ENCODE results near the gene CDC14A. TPM values are rescaled to one million over a fixed set of nuclear protein-coding genes. Genes with fewer than 3 reads are reported as not detected.

CDC14A gene
- total and polyA plus RNA-seq, 12 donors, result 1.4 to 4.0 (median 3.1) TPM

DNA sequence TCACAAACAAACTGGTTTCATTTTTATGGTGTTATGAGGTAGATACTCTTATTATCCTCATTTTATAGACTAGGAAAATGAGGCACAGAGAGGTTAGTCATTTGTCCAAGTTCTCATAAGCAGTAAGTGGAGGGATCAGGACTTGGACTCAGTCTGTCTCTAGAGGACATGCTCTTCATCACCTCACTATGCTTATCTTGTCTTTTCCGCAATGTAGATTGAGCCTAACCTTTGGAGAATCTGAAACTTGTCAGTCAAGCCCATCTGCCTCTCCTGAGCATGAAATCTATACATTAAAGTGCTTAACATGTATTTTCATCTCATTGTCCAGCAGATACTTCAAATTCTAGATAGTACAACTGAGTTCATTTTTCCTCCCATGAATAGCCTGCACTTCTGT is 11.8 kb upstream of the CDC14A start:
- no peak overlapping the region for H3K27ac ChIP-seq
- no peaks in the 10 kb centered on the region for H3K9me3 ChIP-seq
- H3K36me3 ChIP-seq, result no peaks in the 10 kb centered on the region
- WGBS, 2 donors, result 75 to 80% methylated on average over 1 of the region's 1 CpG
- intact Hi-C loops (cut with DNase I), result loop anchor here in 1 of 10 donors (10.0 kb wide), 1 partner anchor 114 kb away; no protein-coding TSS in a partner anchor
- no peaks in the 10 kb centered on the region for H3K4me1 ChIP-seq
- no peak for DNase-seq
- ATAC-seq, result no peak
- no peak overlapping the region for H3K4me3 ChIP-seq
- peaks cover 0 to 5% (median 0%) of the 10 kb centered on the region in 7 donors for H3K27me3 ChIP-seq
- TF ChIP-seq, protein P1, sequence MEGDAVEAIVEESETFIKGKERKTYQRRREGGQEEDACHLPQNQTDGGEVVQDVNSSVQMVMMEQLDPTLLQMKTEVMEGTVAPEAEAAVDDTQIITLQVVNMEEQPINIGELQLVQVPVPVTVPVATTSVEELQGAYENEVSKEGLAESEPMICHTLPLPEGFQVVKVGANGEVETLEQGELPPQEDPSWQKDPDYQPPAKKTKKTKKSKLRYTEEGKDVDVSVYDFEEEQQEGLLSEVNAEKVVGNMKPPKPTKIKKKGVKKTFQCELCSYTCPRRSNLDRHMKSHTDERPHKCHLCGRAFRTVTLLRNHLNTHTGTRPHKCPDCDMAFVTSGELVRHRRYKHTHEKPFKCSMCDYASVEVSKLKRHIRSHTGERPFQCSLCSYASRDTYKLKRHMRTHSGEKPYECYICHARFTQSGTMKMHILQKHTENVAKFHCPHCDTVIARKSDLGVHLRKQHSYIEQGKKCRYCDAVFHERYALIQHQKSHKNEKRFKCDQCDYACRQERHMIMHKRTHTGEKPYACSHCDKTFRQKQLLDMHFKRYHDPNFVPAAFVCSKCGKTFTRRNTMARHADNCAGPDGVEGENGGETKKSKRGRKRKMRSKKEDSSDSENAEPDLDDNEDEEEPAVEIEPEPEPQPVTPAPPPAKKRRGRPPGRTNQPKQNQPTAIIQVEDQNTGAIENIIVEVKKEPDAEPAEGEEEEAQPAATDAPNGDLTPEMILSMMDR (IDR thresholded peaks at IDR 0.05), result no peak

DNA sequence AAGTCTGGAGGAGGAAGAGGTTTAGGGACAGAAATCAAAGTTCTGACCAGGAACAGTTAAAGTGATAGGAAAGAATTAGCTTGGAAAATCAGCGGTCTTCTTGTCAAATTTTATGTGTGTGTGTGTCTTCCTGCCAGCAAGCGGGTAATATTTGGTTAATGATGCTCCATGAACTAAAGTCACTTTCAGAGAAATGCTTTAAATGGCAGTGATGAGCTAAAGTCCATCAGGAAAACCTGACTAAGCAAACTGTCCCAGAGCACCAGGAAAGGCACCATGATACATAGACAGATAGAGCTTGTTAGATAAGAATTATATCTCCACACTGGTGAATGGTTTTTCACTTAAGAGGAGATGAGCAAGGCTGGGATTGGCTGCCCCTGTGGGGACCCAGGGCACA is 10.0 kb upstream of the CDC14A start:
- Histone ChIP-seq H3K4me1 (no peaks in the 10 kb centered on the region), H3K27me3 (no peaks in the 10 kb centered on the region), H3K36me3 (no peaks in the 10 kb centered on the region), H3K4me3 (no peak overlapping the region), H3K9me3 (no peaks in the 10 kb centered on the region), H3K27ac (no peak overlapping the region)
- DNase-seq (no peak), ATAC-seq (no peak)
- intact Hi-C loops (cut with DNase I), result loop anchor here in 1 of 10 donors (10.0 kb wide), 1 partner anchor 112 kb away; no protein-coding TSS in a partner anchor
- TF ChIP-seq, protein P1 (IDR thresholded peaks at IDR 0.05), result no peak
- 92 to 97% methylated on average over 2 of the region's 2 CpGs for WGBS, 2 donors

DNA sequence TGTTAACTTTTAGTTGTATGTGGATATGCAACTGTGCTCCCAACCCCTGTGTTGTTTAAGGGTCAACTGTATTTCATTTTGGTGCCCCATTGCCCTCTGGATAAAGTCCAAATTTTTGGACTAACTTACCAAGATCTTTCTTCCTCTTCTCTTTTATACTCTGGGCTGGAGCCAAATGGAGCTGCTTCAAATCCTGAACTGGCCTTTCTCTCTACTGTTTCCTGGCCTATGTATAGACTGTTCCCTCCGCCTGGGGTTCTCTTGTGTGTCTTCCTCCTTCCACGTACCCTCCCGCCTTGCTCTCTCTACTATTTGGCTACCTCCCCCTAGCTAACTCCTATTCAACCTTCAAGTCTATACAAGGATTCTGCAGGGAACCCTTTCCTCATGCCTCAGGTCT is 8.4 kb upstream of the CDC14A start:
- intact Hi-C loops (cut with DNase I), result loop anchor here in 1 of 10 donors (10.0 kb wide), 1 partner anchor 111 kb away; no protein-coding TSS in a partner anchor
- Histone ChIP-seq H3K27ac (no peak overlapping the region), H3K36me3 (no peaks in the 10 kb centered on the region), H3K4me3 (no peak overlapping the region), H3K27me3 (no peaks in the 10 kb centered on the region), H3K9me3 (no peaks in the 10 kb centered on the region), H3K4me1 (no peaks in the 10 kb centered on the region)
- ATAC-seq (peak in 2 of 8 donors; percentile 27 to 42), DNase-seq (no peak)
- 47 to 58% methylated on average over 3 of the region's 3 CpGs for WGBS, 2 donors
- TF ChIP-seq, protein P1 (IDR thresholded peaks at IDR 0.05), result no peak

DNA sequence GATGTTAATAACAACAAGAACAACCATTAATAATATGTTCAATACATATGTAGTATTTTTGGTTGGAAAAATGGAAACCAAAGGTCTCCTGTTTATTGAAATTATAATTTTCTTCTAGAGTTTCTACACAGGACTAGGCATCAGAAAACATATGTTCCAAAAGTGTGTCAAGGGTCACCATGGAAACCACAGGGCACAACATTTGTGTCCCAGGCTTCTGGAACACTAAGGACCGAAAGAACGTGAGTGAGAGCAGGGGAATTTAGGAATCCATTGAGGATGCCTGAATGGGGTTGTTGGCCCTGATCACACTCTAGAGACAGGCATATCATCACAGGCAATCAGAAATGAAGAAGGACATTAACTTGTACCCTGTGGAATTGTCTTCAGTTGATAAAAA is 7.5 kb upstream of the CDC14A start:
- TF ChIP-seq, protein P1 (IDR thresholded peaks at IDR 0.05), result no peak
- Histone ChIP-seq H3K27me3 (no peaks in the 10 kb centered on the region), H3K27ac (no peak overlapping the region), H3K9me3 (no peaks in the 10 kb centered on the region), H3K4me3 (no peak overlapping the region), H3K36me3 (no peaks in the 10 kb centered on the region), H3K4me1 (no peaks in the 10 kb centered on the region)
- DNase-seq (no peak), ATAC-seq (no peak)
- WGBS, 2 donors, result 63 to 75% methylated on average over 2 of the region's 2 CpGs
- intact Hi-C loops (cut with DNase I), result loop anchor here in 1 of 10 donors (10.0 kb wide), 1 partner anchor 110 kb away; no protein-coding TSS in a partner anchor

Measured in heart right ventricle (tissue), 16 donors.